ENCODE data around the gene CCL27.

CCL27 gene

DNA sequence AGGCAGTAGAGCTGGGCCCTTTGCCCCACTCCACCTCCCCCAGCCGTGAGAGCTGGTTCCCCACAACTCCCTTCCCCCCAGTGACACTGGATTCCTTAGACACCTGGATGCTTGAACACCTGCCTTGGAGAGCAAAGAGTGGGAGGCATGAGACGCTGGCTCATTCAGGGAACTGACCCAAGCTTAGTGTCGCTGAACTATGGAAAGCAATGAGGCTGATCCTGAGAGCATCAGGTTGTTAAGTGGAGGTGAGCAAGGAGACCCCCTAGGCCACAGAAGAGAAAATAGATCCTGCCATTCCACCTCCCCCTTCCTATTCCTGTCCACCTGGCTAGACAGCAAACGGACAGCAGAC lies 26.6 kb upstream of the CCL27 start:
- Histone ChIP-seq H3K36me3 (ENCODE audit: insufficient read depth, low read length) (no peaks in the 10 kb centered on the region), H3K9ac (ENCODE audit: low read depth, low read length, poor library complexity, severe bottlenecking) (no peak overlapping the region), H3K9me2 (replicated peaks; ENCODE audit: low read depth, low read length) (no peaks in the 10 kb centered on the region), H3F3A (ENCODE audit: low read depth) (no peaks in the 10 kb centered on the region), H3K79me2 (ENCODE audit: insufficient read depth, low read length) (no peaks in the 10 kb centered on the region), H3K9me3 (ENCODE audit: insufficient read depth, low read depth, low read length) (no peaks in the 10 kb centered on the region), H3K4me1 (ENCODE audit: insufficient read depth, low read length, poor library complexity, severe bottlenecking) (no peaks in the 10 kb centered on the region), H3K27me3 (ENCODE audit: insufficient read depth, low read length, poor library complexity, severe bottlenecking) (no peaks in the 10 kb centered on the region), H3K4me3 (ENCODE audit: low read length, poor library complexity, severe bottlenecking) (no peak overlapping the region), H3K4me2 (ENCODE audit: low read depth, low read length, poor library complexity, severe bottlenecking) (no peak overlapping the region), H2AFZ (ENCODE audit: low read length) (no peak overlapping the region), H4K20me1 (ENCODE audit: insufficient read depth, low read length, poor library complexity, severe bottlenecking) (no peaks in the 10 kb centered on the region)
- TF ChIP-seq, protein P1, sequence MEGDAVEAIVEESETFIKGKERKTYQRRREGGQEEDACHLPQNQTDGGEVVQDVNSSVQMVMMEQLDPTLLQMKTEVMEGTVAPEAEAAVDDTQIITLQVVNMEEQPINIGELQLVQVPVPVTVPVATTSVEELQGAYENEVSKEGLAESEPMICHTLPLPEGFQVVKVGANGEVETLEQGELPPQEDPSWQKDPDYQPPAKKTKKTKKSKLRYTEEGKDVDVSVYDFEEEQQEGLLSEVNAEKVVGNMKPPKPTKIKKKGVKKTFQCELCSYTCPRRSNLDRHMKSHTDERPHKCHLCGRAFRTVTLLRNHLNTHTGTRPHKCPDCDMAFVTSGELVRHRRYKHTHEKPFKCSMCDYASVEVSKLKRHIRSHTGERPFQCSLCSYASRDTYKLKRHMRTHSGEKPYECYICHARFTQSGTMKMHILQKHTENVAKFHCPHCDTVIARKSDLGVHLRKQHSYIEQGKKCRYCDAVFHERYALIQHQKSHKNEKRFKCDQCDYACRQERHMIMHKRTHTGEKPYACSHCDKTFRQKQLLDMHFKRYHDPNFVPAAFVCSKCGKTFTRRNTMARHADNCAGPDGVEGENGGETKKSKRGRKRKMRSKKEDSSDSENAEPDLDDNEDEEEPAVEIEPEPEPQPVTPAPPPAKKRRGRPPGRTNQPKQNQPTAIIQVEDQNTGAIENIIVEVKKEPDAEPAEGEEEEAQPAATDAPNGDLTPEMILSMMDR (conservative IDR thresholded peaks at IDR 0.05; ENCODE audit: low read length) = no peak
- TF ChIP-seq EZH2phosphoT487 (IDR thresholded peaks at IDR 0.05; ENCODE audit: borderline replicate concordance) = no peak

DNA sequence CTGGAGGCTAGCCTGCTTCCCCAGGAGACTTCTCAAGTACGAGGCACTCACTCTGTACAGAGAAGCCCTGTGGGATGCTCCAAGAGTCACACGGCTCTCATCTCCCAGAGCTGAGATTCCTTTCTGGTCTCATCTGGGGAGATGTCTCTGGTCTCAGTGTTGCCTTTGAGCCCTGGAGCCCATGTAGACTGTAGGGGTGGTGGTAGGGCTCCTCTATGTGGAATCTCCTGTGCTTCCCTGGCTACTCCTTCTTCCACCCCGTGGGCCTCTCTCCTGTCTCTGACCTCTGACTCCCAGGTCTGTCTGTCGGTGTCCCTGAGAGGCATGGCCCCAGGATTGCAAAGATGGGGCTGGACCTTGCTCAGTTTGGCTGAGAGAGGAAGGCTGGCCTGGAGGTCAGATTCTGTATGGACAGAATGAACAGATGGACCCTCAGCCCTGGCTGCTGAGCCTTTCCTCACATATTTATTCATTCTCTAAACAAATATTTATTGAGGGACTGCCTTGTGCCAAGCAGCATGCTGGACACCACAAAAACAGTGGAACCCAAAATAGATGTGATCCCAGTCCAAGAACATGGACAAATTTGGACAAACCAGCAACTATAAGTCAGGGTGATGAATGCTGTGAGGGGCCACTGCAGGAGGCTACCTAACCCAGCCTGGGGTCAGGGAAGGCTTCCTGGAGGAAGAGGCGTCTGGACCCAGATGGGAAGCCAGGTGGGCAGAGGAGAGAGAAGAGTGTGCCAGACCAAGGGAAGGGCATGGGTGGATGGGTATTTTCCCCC lies 26.1 kb upstream of the CCL27 start:
- no peaks in the 10 kb centered on the region for H4K20me1 ChIP-seq (ENCODE audit: insufficient read depth, low read length, poor library complexity, severe bottlenecking)
- no peak for TF ChIP-seq EZH2phosphoT487 (IDR thresholded peaks at IDR 0.05; ENCODE audit: borderline replicate concordance)
- TF ChIP-seq, protein P1 (conservative IDR thresholded peaks at IDR 0.05; ENCODE audit: low read length) = no peak

DNA sequence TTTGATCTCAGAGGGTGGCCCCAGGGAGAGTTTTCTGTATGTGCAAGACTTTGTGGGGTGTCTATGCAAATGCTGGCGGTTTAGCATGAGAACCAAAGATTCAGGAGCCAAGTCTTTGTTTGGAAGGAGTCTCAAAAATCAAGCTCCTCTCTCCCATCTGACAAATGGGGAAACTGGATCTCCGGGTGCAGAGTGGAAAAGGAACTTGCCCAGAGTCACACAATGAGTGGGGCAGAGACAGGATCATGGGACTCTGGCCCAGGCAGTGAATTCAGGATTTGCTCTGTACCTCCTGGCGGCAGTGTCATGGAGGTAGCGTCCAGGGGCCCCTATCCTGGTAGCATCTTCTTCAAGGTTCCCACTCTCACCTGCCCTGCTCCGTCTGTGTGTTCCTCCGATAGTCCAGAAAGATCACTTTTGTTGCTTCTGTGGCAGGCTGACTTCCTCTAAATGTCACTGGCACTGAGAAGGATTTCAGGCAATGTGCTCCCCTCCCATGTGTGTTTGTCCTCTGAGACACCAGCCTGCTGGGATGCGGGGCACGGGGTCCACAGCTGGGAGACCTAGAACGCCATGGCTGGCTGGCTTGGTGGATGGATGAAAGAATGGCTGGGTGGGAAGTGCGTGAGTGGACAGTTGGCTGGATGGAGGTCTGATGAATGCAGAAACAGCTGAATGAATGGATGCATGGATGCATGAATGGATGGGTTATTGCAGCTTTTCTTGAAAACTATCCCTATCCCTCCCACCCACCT lies 25.0 kb upstream of the CCL27 start:
- Histone ChIP-seq H3K27me3 (ENCODE audit: insufficient read depth, low read length, poor library complexity, severe bottlenecking) (no peaks in the 10 kb centered on the region), H3K36me3 (ENCODE audit: insufficient read depth, low read length) (no peaks in the 10 kb centered on the region), H3K9me2 (replicated peaks; ENCODE audit: low read depth, low read length) (no peaks in the 10 kb centered on the region), H3K4me2 (ENCODE audit: low read depth, low read length, poor library complexity, severe bottlenecking) (no peak overlapping the region), H3K4me3 (ENCODE audit: low read length, poor library complexity, severe bottlenecking) (no peak overlapping the region), H3K9me3 (ENCODE audit: insufficient read depth, low read depth, low read length) (no peaks in the 10 kb centered on the region), H2AFZ (ENCODE audit: low read length) (no peak overlapping the region), H3K4me1 (ENCODE audit: insufficient read depth, low read length, poor library complexity, severe bottlenecking) (no peaks in the 10 kb centered on the region), H4K20me1 (ENCODE audit: insufficient read depth, low read length, poor library complexity, severe bottlenecking) (no peaks in the 10 kb centered on the region), H3F3A (ENCODE audit: low read depth) (no peaks in the 10 kb centered on the region), H3K9ac (ENCODE audit: low read depth, low read length, poor library complexity, severe bottlenecking) (no peak overlapping the region), H3K79me2 (ENCODE audit: insufficient read depth, low read length) (no peaks in the 10 kb centered on the region)
- TF ChIP-seq, protein P1 (conservative IDR thresholded peaks at IDR 0.05; ENCODE audit: low read length) = no peak
- no peak for TF ChIP-seq EZH2phosphoT487 (IDR thresholded peaks at IDR 0.05; ENCODE audit: borderline replicate concordance)

More for the DNA sequence above, 26.1 kb upstream of the CCL27 start:
- Histone ChIP-seq H2AFZ (ENCODE audit: low read length) (no peak overlapping the region), H3K36me3 (ENCODE audit: insufficient read depth, low read length) (no peaks in the 10 kb centered on the region), H3K27me3 (ENCODE audit: insufficient read depth, low read length, poor library complexity, severe bottlenecking) (no peaks in the 10 kb centered on the region), H3K4me1 (ENCODE audit: insufficient read depth, low read length, poor library complexity, severe bottlenecking) (no peaks in the 10 kb centered on the region), H3K4me3 (ENCODE audit: low read length, poor library complexity, severe bottlenecking) (no peak overlapping the region), H3K4me2 (ENCODE audit: low read depth, low read length, poor library complexity, severe bottlenecking) (no peak overlapping the region), H3K9ac (ENCODE audit: low read depth, low read length, poor library complexity, severe bottlenecking) (no peak overlapping the region), H3K9me3 (ENCODE audit: insufficient read depth, low read depth, low read length) (no peaks in the 10 kb centered on the region), H3K9me2 (replicated peaks; ENCODE audit: low read depth, low read length) (no peaks in the 10 kb centered on the region), H3F3A (ENCODE audit: low read depth) (no peaks in the 10 kb centered on the region), H3K79me2 (ENCODE audit: insufficient read depth, low read length) (no peaks in the 10 kb centered on the region)
